ENCODE measurements around the gene ATL3.

DNA sequence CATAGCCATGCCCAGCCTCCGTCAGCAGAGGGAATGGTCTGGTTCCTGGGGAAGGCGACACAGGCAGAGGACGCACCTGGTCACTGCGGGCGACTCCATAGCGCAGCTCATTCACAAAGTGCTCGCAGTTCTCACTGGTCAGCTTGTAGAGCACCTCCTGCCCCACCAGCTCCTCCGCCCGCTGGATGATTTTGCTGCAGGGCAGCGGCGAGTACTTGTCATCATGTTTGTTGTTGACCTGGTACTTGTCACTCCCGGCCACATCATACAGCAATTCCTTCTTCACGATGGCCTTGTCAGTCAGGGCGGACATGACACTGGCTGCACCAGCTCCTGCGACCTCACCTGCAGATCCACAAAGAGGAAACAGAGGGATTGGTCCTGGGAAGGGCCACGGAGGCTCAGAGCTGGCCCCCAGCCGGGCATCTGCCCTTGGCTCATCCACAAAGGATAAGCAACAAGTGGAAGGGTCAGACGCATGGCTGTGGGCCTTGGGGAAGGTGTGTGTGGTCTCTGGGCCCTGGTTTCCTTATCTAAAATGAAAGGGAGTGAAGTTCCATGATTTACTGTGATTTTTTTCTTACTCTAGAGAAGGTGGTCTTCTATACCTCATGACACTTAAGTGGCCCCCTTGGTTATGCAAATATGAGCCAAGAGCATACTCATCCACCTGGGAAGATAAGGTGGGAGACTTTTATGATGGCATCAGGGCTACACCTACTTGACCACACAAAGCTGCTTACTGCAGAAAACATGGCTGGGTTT is 81.0 kb downstream of the ATL3 start:
- TF ChIP-seq, protein P1, sequence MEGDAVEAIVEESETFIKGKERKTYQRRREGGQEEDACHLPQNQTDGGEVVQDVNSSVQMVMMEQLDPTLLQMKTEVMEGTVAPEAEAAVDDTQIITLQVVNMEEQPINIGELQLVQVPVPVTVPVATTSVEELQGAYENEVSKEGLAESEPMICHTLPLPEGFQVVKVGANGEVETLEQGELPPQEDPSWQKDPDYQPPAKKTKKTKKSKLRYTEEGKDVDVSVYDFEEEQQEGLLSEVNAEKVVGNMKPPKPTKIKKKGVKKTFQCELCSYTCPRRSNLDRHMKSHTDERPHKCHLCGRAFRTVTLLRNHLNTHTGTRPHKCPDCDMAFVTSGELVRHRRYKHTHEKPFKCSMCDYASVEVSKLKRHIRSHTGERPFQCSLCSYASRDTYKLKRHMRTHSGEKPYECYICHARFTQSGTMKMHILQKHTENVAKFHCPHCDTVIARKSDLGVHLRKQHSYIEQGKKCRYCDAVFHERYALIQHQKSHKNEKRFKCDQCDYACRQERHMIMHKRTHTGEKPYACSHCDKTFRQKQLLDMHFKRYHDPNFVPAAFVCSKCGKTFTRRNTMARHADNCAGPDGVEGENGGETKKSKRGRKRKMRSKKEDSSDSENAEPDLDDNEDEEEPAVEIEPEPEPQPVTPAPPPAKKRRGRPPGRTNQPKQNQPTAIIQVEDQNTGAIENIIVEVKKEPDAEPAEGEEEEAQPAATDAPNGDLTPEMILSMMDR (IDR thresholded peaks at IDR 0.05; ENCODE audit: low read length), result no peak
- no peak for TF ChIP-seq EZH2 (IDR thresholded peaks at IDR 0.05; ENCODE audit: borderline replicate concordance, low read length)

Data from OCI-LY1 (cell line).